OCI-M1 (cell line): ENCODE data around the gene TLCD1.

Experiments used
- DNase-seq: peaks from one replicate; lab custom pipeline; 2025; lab: John Stamatoyannopoulos, UW

The TLCD1 gene

GRCh38 chr17:28712705-28713415 lies 13.2 kb downstream of the TLCD1 start:
- DNase-seq = no peak

GRCh38 chr17:28712032-28712704 lies 13.9 kb downstream of the TLCD1 start:
- DNase-seq = peak; percentile 93

DNA sequence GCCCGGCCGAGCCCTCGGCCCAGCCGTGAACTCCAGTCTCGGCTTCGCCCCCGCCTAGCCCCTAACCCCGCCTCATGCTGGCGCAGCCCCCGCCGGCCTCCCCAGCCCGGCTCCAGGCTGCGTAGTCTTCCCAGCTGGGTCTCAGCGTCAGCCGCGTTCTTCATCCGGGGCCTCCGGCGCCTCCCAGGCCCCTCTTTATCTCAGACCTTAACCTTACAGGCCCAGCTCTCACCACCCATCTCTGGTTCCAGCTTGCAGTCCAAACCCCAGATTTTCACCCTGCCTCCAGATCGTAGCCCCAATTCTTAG lies 14.4 kb downstream of the TLCD1 start, which contains the start of gene PROCA1:
Gene PROCA1, minus strand, starts transcription at position 166 of the 309 bp plus-strand sequence. CDS start 228 bp downstream, outside the sequence.
- peak; percentile 97 for DNase-seq

- peak; percentile 99 for DNase-seq
Measured at GRCh38 chr17:28710861-28711722, 14.9 kb downstream of the TLCD1 start.

DNA sequence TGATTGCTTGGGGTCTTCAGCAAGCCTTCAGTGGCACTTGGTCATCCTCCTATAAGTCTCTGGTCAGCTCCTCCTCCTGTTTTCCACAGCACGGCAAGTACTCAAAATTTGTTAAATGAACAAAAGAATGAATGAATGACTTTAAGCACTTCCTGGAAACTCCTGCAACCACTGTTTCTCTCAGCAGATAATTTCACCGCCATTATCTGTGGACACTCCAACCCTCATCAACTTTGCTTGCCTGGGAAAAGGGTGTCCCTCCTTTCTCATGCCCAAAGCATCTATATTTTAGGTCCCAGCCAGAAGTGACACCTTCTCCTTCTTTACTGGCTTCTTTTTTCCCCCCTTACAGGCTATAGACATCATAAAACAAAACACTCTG lies 18.7 kb downstream of the TLCD1 start:
- DNase-seq = no peak

GRCh38 chr17:28706471-28707338 lies 19.3 kb downstream of the TLCD1 start:
- DNase-seq = no peak

DNA sequence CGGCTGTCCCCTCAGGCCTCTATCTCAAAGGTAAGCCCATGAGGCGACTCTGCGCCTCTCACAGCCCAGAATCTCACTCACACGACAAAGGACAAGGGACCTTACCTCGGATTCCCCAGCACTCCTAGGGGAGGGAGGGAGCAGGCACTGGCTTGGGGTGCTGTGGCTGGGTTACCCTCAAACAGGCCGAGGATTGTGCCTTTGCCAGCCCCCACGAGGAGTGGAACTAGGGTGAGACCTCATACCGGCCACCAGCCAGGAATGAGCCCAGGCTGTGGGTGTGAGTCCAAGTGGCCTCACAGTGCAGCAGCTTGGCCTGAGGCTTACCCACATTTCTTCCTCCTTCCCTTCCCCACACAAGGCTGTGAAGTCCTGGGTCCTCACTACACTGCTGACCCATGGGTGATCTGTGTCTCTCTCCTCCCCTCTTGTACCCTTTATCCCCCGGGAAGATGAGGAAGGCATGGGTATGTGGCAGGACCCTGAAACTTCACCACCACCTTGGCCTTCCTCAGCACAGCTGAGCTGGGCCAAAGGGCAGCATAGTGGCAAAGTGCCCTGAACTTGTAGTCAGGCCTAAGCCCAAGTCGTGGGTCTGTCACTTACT lies 20.2 kb downstream of the TLCD1 start:
- DNase-seq = no peak

DNA sequence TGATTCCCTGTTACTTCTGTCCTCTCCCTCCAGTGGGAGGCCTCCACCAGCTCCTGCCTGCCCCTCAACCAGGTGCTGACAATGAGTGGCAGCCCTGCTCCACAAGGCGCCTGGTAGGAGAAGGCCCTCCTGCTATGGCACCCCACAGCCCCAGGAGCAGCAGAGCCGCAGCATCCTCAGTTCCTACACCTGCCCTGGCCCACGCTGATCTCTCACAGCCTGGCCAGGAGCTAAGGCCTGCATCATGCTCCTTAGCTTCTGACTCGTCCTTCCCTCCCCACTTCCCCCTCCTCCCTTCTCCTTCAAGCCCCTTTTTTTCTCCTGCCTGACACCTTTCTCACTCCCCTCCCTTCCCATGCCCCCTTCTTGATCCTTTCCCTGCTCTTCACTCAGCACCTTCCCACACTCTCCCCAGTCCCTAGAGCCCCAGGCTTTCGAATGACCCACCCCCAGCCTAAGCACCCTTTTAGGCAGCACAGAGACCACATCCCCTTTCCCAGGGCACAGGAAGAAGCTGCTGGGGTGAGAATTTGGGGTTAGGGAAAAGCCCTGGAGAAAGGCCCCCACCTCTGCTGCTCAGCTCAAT lies 20.9 kb downstream of the TLCD1 start:
- DNase-seq = no peak

DNA sequence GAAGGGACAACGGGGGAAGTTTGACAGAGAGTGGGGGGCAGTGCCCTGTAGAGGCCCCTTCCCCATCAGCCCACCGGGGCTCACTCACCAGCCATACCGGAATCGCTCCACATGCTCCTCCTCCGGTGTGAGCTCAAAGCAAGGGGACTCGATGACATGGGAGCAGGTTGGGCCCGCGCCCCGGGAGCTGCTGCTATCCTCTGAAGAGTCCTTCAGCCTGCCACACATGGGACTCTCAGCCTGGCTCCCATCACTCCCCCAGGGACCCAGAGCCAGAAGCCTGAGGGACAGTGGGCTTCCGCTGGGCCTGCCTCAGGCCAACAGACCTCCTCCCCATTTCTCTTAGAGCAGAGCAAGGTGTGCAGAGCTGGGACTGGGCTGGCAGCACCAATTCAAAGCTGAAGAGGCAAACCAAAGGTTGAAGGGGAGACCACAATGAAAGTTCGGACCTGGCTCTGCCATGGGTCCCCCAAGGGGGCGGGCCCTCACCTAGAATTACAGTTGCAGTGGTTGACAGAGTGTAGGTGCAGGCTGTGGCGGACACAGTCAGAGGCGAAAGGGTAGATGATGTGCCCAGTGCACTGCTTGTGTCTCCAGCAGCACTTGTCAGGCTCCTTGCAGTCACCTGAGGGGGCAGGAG lies 21.7 kb downstream of the TLCD1 start:
- no peak for DNase-seq

DNA sequence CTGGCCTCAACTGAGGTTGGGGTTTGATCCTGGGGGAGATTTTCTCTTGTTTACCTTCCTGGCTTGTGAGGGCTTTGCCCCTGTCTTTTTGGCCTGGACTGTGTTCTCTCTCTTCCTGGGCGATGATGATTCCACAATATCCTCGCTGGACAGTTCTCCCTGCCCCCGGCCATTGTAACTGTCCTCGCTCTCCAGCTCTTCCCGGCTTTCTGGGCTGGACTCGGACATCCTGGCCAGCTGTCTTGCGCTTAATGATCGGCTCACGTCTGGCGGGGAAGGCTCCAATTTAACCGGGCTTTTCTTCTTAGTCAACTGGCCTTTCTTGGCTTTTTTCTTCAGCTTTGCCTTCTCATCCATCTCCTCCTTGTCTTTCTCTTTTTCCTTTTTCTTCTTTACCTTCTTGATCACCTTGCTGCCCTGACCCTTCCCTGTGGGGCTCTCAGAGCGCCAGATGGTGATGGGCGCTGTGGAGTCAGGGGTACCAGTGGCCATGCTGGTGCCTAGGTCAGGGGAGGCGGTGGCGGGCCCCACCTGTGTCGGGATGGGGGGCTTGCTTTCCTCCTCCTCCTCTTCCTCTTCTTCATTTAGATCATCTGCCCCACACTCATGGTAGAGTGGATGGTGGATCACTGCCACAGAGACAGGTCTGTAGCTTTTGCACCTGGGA lies 22.3 kb downstream of the TLCD1 start:
- no peak for DNase-seq

DNA sequence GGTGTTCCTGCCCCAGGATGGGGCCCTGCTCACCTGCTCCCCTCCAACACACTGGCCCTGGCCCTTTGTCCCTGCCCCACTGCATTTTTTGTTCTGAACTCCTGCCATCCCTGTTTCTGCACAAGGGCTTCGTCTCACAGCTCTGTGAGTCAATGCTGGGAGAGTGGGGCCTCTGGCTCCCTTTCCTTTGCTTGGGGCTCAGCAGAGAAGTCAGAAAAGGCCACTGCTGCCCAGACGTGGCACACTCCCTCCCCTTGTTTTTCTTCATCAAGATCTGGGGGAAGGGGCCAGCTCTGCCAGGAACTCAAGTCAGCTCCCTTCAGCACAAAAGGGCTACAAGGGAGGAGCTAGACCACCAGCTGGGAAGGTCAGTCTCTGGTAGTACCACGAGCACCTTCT lies 23.3 kb downstream of the TLCD1 start:
- DNase-seq = no peak

DNA sequence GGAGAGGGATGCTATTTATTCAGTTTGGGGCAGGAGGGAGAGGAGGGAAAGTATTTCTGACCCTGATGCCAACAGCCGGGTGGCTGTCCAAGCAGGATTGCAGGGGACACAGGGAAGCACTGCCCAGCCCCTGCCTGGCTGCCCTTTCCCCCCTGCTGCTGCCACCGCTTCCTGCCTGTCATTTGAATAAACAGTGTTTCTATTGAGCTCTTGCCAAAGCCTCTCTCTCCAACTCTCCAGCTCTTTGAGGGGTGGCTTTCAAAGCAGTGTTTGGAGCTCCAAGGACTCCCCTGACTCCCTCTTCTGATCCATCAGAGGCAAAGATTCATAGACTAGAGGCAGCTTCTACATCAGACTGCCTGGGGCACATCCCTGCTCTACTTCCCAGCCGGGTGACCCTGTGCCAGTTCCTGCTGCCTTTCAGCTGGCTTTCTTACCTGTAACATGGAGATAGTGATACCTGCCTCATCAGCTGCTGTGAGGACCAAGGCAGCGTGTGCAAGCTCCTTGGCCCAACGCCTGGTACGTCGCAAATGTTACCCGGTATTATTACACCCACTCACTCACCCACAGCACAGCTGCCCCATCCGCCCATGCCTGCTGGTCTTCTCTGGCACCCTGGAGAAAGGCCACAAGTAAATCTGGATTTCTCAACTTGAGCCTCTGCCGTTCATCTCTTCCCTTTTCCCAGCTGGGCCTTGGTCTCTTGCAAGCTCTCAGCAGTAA lies 23.8 kb downstream of the TLCD1 start:
- no peak for DNase-seq

- DNase-seq = no peak
Measured at GRCh38 chr17:28700830-28701492, 25.1 kb downstream of the TLCD1 start.

- no peak for DNase-seq
Measured at GRCh38 chr17:28700278-28700677, 25.8 kb downstream of the TLCD1 start.

GRCh38 chr17:28698253-28698941 lies 27.6 kb downstream of the TLCD1 start:
- peak; percentile 70 for DNase-seq

- no peak for DNase-seq
Measured at GRCh38 chr17:28693869-28694268, 32.2 kb downstream of the TLCD1 start.

GRCh38 chr17:28689011-28689410 lies 37.0 kb downstream of the TLCD1 start:
- DNase-seq = no peak

GRCh38 chr17:28688481-28688880 lies 37.6 kb downstream of the TLCD1 start:
- no peak for DNase-seq
